A673 (cell line): Measurements from ENCODE around the gene OXNAD1.

Source experiments
- EZH2 ChIP-seq: fragments of 200-600 bp; sonication (generic); IDR thresholded peaks from 2 replicates; pipeline ENCODE4 v1.6.1; 2017; ENCODE audit warnings: borderline replicate concordance, low read depth, mild to moderate bottlenecking, mixed read lengths, antibody characterized with exemption, low read length; ENCODE audit not compliant: poor library complexity, severe bottlenecking
- TF ChIP-seq, protein P1 (sequence below): fragments of 300-800, 200-600 bp; sonication (generic); conservative IDR thresholded peaks from 2 replicates; pipeline ENCODE4 v1.5.1; 2017; ENCODE audit warnings: low read depth, mild to moderate bottlenecking, antibody characterized with exemption, low read length, moderate library complexity, mixed read lengths

GRCh38 chr3:16317561-16317945 lies 52.5 kb downstream of the OXNAD1 start:
- TF ChIP-seq, protein P1, sequence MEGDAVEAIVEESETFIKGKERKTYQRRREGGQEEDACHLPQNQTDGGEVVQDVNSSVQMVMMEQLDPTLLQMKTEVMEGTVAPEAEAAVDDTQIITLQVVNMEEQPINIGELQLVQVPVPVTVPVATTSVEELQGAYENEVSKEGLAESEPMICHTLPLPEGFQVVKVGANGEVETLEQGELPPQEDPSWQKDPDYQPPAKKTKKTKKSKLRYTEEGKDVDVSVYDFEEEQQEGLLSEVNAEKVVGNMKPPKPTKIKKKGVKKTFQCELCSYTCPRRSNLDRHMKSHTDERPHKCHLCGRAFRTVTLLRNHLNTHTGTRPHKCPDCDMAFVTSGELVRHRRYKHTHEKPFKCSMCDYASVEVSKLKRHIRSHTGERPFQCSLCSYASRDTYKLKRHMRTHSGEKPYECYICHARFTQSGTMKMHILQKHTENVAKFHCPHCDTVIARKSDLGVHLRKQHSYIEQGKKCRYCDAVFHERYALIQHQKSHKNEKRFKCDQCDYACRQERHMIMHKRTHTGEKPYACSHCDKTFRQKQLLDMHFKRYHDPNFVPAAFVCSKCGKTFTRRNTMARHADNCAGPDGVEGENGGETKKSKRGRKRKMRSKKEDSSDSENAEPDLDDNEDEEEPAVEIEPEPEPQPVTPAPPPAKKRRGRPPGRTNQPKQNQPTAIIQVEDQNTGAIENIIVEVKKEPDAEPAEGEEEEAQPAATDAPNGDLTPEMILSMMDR: no peak
- no peak for TF ChIP-seq EZH2
